ENCODE results near the gene SERINC5.

The SERINC5 gene

DNA sequence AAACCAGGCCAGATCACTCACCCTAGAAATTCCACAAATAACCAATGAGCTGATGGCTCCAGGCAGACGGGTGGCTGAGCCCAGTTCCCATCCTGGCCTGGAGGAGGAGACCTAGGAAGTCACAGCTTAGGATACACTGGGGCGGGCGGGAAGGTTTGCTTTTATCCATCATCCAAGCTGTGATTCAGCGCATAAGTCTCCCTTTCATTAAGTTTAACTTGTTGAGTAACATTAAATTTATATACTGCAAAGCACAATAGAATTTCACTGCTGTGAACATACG, 165.0 kb downstream of the SERINC5 start:
- no peak for DNase-seq

GRCh38 chr5:80083101-80083890, 172.6 kb downstream of the SERINC5 start:
- peak; percentile 35 for DNase-seq

- DNase-seq, result peak; percentile 74
Measured at GRCh38 chr5:80082731-80083100, 173.1 kb downstream of the SERINC5 start.

GRCh38 chr5:80082281-80082680, 173.6 kb downstream of the SERINC5 start:
- DNase-seq, result no peak

- no peak for DNase-seq
Measured at GRCh38 chr5:80078921-80079320, 176.9 kb downstream of the SERINC5 start.

DNA sequence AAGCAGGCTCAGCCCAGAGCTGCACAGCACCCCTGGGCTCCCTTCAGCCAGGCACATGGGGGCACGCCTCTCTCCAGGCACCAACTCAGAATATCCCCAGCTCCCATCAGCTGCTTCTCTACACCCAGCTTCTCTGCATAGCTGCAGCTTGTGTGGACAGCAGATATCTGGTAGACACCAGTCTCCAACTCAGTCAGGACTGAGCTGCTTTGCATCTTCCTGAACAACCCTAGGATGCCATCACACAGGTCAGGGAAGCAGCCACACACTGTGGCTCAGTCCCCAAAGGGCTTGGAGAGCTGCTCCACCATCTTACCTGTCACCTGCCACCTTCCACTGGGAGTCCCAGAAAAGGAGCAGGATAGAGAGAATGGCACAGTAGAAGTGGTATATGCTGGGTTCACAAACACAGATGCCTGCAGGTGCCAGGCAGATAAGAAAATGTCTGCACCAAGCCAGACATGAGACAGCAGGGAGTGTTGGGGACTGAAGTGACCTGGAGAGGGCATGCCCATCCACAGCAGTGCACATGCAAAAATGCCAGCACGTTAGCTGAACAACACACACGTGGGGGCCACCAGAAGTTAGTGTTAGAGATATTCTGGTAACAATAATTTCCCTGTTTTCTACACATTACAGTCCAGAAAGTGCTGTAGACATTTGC, 178.7 kb downstream of the SERINC5 start:
- no peak for DNase-seq

GRCh38 chr5:80076131-80077050, 179.5 kb downstream of the SERINC5 start:
- DNase-seq, result no peak

GRCh38 chr5:80072103-80073073, 183.5 kb downstream of the SERINC5 start:
- no peak for DNase-seq

DNA sequence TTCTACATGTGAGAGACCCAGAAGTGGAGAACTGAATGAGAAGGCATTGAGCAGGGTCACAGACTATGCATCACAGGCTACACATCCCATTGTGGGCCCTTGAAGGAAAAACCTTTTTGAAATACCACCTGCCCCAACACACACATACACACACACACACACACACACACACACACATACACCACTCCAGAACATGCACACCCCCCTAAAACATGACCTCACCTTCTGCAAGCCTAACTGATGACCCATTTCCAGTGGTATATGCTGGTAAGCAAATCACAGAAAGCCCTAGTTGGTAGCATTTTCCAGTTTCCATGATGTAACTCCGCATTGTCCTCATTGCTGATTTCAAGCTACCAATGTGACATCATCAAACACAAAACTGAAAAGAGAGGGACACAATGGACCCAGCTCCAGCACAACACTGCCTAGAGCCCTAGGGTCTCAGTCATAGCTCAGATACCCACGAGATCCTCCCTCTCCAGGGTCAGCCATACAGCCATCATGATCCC, 184.3 kb downstream of the SERINC5 start:
- DNase-seq, result no peak

DNA sequence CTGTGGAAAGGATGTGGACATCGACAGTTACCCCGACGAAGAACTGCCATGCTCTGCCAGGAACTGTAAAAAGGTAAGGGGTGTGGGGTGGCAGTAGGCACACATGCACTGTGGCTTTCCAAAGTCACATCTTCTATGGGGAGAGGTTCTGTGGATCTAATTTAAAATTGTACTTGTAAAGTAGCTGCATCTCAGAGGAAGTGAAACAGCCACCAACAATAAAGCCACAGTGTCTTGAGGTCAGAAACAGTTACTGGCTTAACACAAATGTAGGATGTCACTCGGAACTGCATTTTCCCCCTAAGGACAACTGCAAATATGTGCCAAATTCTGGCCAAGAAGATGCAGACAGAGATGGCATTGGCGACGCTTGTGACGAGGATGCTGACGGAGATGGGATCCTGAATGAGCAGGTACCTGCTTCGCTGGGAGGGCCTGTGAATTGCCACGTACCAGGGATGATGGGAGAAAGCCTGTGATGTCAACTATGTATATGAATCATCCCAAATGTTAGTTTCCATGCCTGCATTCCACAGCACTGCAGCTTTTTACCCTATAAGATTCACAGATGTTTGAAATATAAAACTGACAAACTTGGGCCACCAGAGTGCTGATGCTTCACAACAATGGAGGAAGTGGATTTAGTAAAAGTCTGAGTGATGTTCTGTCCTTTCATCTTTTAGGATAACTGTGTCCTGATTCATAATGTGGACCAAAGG, 185.4 kb downstream of the SERINC5 start:
- DNase-seq, result no peak

DNA sequence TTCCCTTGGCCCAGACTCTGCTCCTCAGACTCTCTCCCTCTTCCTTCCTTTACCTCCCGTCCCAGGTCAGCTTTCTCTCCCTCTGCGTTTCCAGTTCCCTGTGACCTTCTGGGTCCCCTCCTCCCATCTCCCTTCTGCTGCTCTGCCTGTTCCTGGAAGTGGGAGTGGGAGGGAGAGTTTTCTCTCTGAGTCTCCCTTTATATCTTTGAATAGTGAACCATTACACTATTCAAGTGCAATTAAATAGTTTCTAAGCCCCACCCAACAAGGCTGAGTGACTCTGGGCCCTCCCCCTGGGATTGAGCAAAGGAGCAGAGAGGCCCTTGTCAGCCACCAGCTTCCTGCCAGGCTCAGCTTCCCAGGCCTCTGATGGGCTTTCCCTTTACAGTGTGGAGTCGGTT, 185.9 kb downstream of the SERINC5 start:
- no peak for DNase-seq

DNA sequence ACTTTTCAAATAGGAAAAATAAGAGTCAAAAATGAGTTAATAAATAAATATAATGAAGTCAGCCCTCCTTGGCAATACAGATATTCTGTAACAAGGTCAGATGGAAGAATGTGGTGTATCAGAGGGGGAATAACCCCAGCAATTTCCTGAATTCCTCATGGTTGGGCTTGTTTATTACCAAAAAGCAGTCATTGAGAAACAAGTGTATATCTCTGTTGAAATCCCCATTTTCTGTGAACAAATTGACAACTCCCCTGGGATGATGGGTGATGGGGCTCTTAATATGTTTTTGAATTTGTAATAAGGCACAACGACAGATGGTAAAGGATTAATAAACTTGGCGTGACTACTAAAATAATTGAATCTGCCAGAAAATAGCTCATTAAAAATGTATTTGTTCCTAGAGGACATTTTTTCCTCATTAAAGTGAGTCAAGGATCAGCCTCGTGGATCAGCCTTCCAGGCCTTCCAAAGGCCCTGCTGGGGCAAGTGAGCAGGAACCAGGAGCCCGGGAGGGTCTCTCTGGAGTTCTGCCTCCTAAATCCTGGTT, 186.5 kb downstream of the SERINC5 start:
- DNase-seq, result no peak

DNA sequence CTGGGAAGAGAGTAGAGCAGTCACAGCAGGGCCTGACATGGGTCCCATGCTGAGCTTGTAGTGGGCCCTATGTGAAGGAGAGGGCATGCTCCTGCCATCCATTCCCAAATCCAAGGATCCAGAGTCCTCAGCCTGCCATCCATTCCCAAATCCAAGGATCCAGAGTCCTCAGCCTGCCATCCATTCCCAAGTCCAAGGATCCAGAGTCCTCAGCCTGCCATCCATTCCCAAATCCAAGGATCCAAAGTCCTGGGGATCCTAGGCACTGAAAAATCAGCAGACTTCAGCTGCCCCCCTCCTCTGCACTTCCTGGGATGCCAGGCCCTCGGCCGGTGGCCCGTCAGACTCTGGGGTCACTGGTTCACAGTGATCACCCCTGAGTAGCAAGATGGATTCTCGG, 187.1 kb downstream of the SERINC5 start:
- no peak for DNase-seq

DNA sequence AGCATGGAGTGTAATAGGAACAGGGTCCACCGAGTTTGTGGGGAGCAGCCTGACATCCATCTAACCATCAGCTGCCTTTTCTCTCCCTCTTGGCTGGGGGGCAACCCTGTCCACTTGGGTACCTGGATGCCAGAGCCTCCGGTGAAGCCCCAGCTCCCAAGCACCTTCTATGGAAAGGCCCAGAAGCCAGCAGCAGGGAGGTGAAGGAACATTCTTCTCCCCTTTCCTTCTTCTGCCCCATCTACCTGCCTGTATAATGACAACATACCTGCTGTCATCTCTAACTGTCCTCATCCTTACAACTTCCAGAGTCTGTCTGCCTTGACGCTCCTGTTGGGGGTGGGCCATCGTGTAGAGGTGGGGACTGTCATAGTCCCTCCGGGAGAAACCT, 187.6 kb downstream of the SERINC5 start:
- no peak for DNase-seq

- no peak for DNase-seq
Measured at GRCh38 chr5:80067531-80068245, 188.2 kb downstream of the SERINC5 start.

DNA sequence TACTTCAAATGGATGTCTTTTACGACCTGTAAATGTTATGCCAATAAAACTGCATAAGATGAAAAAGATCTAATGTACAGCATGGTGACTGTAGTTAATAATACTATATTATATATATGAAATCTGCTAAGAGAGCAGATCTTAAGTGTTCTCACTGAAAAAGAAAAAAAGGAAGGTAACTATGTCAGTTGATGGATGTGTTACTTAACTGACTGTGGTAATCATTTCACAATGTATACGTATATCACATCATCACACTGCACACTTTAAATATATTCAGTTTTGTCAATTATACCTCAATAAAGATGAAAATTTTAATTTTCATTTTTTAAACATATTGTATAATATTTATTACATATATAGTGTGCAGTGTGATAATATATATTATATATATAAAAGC, 188.8 kb downstream of the SERINC5 start:
- DNase-seq, result no peak

GRCh38 chr5:80064124-80064523, 191.7 kb downstream of the SERINC5 start:
- DNase-seq, result no peak

All from activated CD4-positive, CD25-positive, alpha-beta regulatory T cell treated with anti-CD3 and anti-CD28 coated beads, Interleukin-2, amount 50 U/mL, for 72 hours (primary cell).